Upper lobe of right lung (tissue), 1 donor: ENCODE results near the gene SESN3. TPM values are rescaled to one million over a fixed set of nuclear protein-coding genes. Genes with fewer than 3 reads are reported as not detected.

Experiments used
- ATAC-seq: fragments of 200-7000 bp; cut with Tn5 transposase; one replicate; pipeline ENCODE4 v1.9.1; 2020; ENCODE audit warnings: mild to moderate bottlenecking, moderate library complexity
- DNase-seq: peaks from one replicate; pipeline ENCODE4 v3.0.0-alpha.2; 2020
- H3K27ac ChIP-seq: fragments of 200-600 bp; one replicate; pipeline ENCODE4 v1.8.0; 2022
- H3K27me3 ChIP-seq: fragments of 200-600 bp; one replicate; pipeline ENCODE4 v1.8.0; 2022; ENCODE audit warnings: mild to moderate bottlenecking
- H3K36me3 ChIP-seq: fragments of 200-600 bp; one replicate; pipeline ENCODE4 v1.8.0; 2022
- H3K4me1 ChIP-seq: fragments of 200-600 bp; one replicate; pipeline ENCODE4 v1.8.0; 2022
- H3K4me3 ChIP-seq: fragments of 200-600 bp; one replicate; pipeline ENCODE4 v1.8.0; 2022; ENCODE audit warnings: mild to moderate bottlenecking
- H3K9me3 ChIP-seq: fragments of 200-600 bp; one replicate; pipeline ENCODE4 v1.8.0; 2022
- intact Hi-C: fragments of 100-400 bp; cut with DNase I; formaldehyde crosslinking; loops from one replicate; pipeline ENCODE4 v1.11.0; 2022
- total RNA-seq: library from RNA; stranded (reverse); fragmentation: NEBNext Ultra II Directional; extraction: Animal tissue kit (Norgen Biotek cat#: 25700); gene quantifications from one replicate; pipeline ENCODE4 v1.2.1, GENCODE V29; 2021
- TF ChIP-seq, protein P1 (sequence below): fragments of 200-600 bp; IDR thresholded peaks from one replicate; pipeline ENCODE4 v1.8.0; 2022; ENCODE audit warnings: antibody characterized with exemption
- donor health status: DM: no; HTN: yes; CAD: no; lungs with severe emphysema.

Gene SESN3
- total RNA-seq, 1 donor from 2014 or later, result 43.5 TPM

DNA sequence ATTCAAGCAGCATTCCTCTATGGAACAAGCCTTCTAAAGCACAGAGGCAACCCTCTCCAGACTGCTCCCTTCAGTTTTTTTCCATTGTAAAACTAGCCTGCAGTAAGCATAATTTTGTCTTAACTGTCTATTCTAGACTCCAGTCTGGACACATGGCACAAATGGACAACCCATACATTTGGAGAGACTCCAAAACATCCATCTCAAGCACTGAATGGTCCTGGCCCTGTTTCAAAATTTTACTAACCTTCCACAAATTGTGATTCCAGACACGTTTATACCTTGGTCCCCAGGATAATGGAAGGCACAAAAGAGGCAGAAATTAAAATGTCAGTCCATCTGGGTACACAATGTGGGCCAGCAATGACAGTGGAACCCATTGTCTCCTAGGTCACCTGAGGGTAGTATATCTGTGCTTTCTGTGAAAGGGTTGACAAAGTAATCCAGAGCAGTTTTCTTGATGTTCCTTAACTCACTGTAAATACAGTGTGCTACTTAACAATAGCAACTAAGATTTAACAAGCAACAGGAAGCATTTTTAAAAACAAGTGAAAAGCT, 16.2 kb upstream of the SESN3 start:
- DNase-seq (no peak), ATAC-seq (no peak)
- no peak overlapping the region for H3K27ac ChIP-seq
- intact Hi-C loops, result no loop called here
- TF ChIP-seq, protein P1, sequence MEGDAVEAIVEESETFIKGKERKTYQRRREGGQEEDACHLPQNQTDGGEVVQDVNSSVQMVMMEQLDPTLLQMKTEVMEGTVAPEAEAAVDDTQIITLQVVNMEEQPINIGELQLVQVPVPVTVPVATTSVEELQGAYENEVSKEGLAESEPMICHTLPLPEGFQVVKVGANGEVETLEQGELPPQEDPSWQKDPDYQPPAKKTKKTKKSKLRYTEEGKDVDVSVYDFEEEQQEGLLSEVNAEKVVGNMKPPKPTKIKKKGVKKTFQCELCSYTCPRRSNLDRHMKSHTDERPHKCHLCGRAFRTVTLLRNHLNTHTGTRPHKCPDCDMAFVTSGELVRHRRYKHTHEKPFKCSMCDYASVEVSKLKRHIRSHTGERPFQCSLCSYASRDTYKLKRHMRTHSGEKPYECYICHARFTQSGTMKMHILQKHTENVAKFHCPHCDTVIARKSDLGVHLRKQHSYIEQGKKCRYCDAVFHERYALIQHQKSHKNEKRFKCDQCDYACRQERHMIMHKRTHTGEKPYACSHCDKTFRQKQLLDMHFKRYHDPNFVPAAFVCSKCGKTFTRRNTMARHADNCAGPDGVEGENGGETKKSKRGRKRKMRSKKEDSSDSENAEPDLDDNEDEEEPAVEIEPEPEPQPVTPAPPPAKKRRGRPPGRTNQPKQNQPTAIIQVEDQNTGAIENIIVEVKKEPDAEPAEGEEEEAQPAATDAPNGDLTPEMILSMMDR, result no peak
- H3K4me1 ChIP-seq, result no peaks in the 10 kb centered on the region
- H3K9me3 ChIP-seq, result no peaks in the 10 kb centered on the region
- H3K4me3 ChIP-seq, result no peak overlapping the region
- H3K27me3 ChIP-seq, result no peaks in the 10 kb centered on the region
- H3K36me3 ChIP-seq, result no peaks in the 10 kb centered on the region

DNA sequence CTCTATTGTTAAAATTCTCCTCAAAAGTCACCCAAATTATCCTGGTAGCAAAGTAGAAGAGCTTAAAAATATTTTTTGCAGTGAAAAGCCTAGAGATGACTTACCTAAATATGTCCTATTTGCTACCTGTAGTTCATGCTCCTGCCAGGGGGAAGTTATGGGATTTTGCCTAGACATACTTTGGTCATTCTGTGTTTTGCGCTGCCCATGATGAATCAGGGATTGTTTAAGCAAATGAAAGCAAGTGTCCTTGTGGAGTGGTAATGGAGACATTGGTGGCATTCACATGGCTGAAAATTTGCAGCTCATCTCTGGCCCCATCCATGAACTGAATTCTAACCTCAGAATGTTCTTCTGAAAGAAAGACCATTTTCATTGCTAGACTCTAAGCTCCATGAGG, 14.6 kb upstream of the SESN3 start:
- Histone ChIP-seq H3K9me3 (no peaks in the 10 kb centered on the region), H3K4me3 (no peak overlapping the region), H3K4me1 (no peaks in the 10 kb centered on the region), H3K27me3 (no peaks in the 10 kb centered on the region), H3K27ac (no peak overlapping the region), H3K36me3 (no peaks in the 10 kb centered on the region)
- DNase-seq (no peak), ATAC-seq (no peak)
- intact Hi-C loops, result no loop called here
- TF ChIP-seq, protein P1, result no peak

DNA sequence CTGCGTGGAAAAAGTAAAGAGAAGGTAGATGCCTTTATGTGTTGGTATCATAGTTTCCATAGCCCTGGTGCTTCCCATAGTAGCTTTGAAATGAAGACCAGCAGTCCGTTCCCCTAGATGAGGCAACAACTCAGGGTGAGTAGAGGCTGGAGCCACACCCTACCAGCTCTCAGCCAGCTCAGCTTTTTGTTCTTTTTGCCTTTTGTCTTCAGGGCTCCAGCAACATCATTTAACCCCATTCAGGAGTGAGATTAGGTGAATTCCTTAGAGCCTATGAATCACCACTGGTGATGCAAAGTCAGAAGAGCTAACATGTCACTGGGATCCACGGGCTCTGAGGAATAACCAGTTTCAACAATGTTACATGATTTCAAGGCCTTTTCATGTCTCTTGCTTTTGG, 14.0 kb upstream of the SESN3 start:
- ATAC-seq, result peak; percentile 67
- Histone ChIP-seq H3K9me3 (no peaks in the 10 kb centered on the region), H3K36me3 (no peaks in the 10 kb centered on the region)

GRCh38 chr11:95243673-95244072, 12.7 kb upstream of the SESN3 start:
- TF ChIP-seq, protein P1, result no peak
- Histone ChIP-seq H3K27ac (no peak overlapping the region), H3K27me3 (no peaks in the 10 kb centered on the region), H3K9me3 (no peaks in the 10 kb centered on the region), H3K36me3 (no peaks in the 10 kb centered on the region), H3K4me1 (no peaks in the 10 kb centered on the region), H3K4me3 (no peak overlapping the region)
- ATAC-seq, result no peak
- no peak for DNase-seq
- intact Hi-C loops, result no loop called here

More for the DNA sequence above, 14.0 kb upstream of the SESN3 start:
- H3K27ac ChIP-seq, result no peak overlapping the region
- intact Hi-C loops, result no loop called here
- no peaks in the 10 kb centered on the region for H3K27me3 ChIP-seq
- DNase-seq, result no peak
- TF ChIP-seq, protein P1, result no peak
- H3K4me1 ChIP-seq, result no peaks in the 10 kb centered on the region
- no peak overlapping the region for H3K4me3 ChIP-seq

DNA sequence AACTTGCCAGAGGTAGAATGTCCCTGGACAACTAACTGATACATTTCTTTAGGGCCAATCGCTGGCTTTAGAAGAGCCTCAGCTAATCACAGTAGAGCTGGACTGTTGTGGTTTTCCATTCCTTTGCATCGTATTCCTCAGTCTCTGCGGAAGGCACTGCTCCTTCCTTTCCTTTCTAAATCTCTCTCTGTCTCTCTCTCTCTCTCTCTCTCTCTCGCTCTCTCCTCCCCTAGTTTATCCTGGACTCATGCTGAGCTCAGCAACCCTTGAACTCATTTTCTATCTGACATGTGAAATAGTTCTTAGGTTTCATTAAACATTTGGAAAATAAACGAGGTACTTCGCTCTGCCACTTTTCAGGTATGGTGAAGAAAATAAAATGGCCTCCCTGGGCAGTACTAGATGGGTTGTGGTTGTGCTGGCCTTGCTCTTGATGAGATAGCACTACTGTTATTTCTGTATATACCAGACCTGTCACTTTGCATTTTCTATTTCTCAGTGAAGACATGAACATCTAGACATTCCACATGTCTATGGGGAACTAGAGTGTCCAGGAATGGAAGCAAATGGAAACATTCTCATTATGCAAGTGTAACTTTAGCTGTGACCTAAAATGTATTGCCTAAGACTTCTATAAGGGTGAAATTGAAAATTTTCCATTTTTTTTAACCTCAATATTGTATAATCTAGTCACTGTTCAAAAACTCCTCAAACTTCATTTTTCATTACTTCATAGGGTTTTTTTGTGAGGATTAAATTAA, 12.0 kb upstream of the SESN3 start:
- H3K27ac ChIP-seq, result no peak overlapping the region
- ATAC-seq (no peak), DNase-seq (no peak)

More for the DNA sequence above, 12.0 kb upstream of the SESN3 start:
- Histone ChIP-seq H3K4me1 (no peaks in the 10 kb centered on the region), H3K27me3 (no peaks in the 10 kb centered on the region), H3K4me3 (no peak overlapping the region), H3K36me3 (no peaks in the 10 kb centered on the region), H3K9me3 (no peaks in the 10 kb centered on the region)
- TF ChIP-seq, protein P1, result no peak
- intact Hi-C loops, result no loop called here
